Measurements from ENCODE around the gene MEGF11.

Gene MEGF11

DNA sequence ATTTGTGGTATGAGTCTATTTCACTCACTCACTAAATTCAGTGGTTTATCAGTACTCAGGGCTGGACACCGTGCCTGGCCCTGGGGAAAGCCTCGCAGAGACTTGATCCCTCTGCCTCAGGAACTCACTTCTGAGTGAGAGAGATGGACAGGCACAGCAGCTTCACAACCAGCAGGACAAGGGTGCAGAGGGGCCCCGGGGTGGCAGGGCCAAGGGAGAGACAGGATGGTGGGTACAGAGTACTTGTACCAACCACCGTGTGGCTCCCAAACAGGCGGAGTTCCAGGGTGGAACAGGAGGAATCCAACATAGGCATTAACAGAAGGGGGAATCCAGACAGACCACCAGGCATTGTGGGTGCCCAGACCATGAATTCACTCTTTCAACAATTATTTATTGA is 143.7 kb downstream of the MEGF11 start:
- TF ChIP-seq, protein P1, sequence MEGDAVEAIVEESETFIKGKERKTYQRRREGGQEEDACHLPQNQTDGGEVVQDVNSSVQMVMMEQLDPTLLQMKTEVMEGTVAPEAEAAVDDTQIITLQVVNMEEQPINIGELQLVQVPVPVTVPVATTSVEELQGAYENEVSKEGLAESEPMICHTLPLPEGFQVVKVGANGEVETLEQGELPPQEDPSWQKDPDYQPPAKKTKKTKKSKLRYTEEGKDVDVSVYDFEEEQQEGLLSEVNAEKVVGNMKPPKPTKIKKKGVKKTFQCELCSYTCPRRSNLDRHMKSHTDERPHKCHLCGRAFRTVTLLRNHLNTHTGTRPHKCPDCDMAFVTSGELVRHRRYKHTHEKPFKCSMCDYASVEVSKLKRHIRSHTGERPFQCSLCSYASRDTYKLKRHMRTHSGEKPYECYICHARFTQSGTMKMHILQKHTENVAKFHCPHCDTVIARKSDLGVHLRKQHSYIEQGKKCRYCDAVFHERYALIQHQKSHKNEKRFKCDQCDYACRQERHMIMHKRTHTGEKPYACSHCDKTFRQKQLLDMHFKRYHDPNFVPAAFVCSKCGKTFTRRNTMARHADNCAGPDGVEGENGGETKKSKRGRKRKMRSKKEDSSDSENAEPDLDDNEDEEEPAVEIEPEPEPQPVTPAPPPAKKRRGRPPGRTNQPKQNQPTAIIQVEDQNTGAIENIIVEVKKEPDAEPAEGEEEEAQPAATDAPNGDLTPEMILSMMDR (conservative IDR thresholded peaks at IDR 0.05; ENCODE audit: control insufficient read depth, insufficient read depth, low read depth, low read length), result no peak
- DNase-seq (ENCODE audit: low read depth), result no peak
- no peak overlapping the region for H3K4me3 ChIP-seq (ENCODE audit: control insufficient read depth, low read depth, low read length)

DNA sequence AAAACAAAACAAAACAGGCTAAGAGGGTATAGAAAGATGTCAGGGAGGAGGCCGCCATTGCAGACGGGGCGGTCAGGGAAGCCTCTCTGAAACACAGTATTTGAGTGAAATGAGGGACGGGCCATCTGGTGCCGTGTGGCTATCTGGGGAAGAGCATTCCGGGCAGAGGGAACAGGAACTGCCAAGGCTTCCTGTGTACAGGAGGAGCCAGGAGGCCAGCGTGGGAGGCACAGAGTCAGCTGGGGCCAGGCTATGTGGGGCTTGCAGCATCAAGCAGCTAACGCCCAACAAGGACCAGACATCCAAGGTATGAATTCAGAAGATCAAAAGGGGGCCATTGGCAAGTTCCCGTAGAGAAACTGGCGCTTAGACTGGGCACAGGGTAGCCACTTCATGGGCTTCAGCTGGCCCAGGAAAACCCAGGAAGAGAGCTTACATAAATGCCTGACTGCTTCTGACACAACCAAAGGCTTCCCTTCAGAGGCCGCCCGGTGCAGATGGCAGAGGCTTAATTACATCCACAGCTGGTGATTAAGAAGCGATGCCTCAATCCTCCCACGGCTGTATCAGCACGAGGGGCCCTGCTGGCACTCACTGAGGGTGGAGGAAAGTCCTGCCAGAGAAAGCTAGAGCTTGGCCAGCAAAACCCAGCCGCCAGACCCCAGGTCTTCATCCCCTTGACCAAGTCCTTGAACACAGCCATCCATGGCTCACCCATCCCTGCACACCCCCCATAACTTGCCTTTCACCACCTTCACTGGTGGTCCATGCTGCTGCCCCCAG is 144.9 kb downstream of the MEGF11 start:
- H3K4me3 ChIP-seq (ENCODE audit: control insufficient read depth, low read depth, low read length), result no peak overlapping the region
- TF ChIP-seq, protein P1 (conservative IDR thresholded peaks at IDR 0.05; ENCODE audit: control insufficient read depth, insufficient read depth, low read depth, low read length), result no peak

DNA sequence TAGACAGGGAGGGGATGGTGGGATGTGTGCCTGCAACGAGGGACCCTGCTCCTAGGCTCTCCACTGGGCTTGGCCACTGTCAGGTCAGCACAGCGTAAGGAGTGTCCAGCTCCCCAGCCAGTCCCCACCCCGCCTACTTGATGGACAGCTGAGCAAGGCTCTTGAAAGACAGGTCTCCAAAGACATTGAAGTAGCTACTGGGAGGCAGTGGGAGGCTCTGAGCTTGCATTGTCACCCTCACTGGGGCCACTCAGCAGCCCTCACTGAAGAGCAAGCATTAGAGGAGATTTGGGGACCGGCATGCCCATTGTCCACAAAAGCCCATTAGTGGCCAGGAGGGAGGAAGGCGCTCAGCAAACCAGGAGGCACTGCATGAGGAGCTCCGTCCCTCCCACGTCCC is 146.5 kb downstream of the MEGF11 start:
- TF ChIP-seq, protein P1 (conservative IDR thresholded peaks at IDR 0.05; ENCODE audit: control insufficient read depth, insufficient read depth, low read depth, low read length), result no peak
- no peak for DNase-seq (ENCODE audit: low read depth)
- no peak overlapping the region for H3K4me3 ChIP-seq (ENCODE audit: control insufficient read depth, low read depth, low read length)

More for the DNA sequence above, 144.9 kb downstream of the MEGF11 start:
- DNase-seq (ENCODE audit: low read depth), result no peak

DNA sequence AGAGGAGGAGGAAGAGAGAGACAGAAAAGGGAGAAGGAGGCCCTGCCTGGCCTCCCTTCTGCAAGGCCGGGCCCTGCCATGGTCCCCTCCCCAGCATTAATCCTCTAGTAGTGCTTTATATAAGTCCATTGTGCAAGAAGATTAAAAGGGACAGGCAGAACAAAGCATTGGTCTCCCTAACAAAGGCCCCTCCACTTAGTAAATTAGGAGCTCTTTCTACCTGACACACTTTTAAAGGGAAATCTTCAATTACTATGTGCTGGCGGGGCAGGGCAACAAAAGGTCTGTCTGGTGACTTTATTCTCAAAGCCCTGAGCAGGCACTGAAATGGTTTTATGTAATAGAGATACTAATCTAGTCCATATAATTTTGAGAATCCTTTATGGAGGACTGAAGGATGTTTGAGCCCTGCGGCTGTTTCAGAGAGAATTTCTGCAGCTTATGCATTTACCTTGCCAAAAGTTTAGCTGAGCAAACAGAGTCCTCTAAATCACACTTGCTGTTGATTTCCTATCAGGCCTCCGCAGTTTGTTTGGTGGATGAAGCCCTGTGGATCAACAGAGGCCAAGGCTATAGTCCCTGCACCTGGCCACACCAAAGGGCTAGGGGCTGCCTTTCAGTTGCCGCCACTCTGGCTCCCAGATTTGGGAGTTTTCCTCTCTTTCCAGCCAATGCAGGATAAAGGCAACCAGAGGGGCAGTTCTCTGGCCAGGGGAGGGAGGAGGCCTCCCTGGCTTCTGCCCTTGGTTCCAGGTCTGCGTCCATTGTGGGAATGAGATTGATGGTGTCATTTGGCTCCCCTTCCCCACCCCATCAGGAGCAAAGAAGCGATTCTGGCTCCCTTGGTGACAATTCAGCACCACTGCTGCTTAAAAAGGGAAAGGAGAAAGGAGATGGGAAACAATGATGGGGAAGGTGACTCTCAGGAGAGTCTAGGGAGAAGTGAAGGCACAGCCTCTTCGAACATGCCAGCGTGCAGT is 148.0 kb downstream of the MEGF11 start:
- TF ChIP-seq, protein P1 (conservative IDR thresholded peaks at IDR 0.05; ENCODE audit: control insufficient read depth, insufficient read depth, low read depth, low read length), result no peak
- H3K4me3 ChIP-seq (ENCODE audit: control insufficient read depth, low read depth, low read length), result no peak overlapping the region
- no peak for DNase-seq (ENCODE audit: low read depth)

DNA sequence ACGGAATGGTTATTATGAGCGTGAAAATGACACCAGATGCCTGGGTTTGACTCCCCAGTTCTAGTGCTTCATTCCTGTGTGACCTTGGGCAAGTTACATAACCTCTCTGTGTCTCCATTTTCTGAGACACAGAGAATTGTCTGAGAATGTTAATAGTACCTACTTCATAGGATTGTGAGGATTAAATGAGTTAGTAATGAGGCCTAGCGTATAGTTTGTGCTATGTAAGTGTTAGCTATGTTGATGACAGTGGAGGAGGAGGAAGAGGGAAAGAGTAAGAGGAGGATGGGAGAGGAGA is 150.3 kb downstream of the MEGF11 start:
- TF ChIP-seq, protein P1 (conservative IDR thresholded peaks at IDR 0.05; ENCODE audit: control insufficient read depth, insufficient read depth, low read depth, low read length), result no peak
- no peak for DNase-seq (ENCODE audit: low read depth)
- no peak overlapping the region for H3K4me3 ChIP-seq (ENCODE audit: control insufficient read depth, low read depth, low read length)

DNA sequence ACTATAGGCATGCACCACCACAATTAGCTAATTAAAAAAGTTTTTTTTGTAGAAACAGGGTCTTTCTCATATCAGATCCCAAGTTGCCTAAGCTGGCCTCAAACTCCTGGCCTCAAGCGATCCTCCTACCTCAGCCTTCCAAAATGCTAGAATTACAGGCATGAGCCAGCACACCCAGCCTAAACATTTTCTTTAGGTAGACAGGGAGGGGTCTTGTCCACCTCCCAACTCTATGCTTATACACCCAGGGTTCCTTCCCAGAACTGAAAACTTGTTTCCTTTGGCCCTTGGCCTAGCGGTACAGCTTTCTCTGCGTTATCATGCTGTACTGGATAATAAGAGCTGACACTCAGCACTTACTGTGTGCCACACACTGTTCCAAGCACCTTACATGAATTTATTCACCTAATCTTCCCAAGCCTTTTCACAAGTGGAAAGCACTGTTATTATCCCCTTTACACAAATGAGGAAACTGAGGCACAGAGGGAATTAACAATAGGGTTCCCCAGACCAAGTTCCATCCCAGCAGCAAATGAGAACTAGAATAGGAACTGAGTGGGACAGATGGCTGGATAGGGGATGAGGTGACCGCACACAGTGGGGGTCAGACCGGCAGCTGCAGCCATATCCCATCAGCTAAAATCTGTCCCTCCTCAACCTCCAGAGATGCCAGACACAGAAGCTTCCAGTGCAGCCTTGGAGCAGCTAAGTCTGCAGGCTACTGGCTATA is 150.8 kb downstream of the MEGF11 start:
- H3K4me3 ChIP-seq (ENCODE audit: control insufficient read depth, low read depth, low read length), result no peak overlapping the region
- TF ChIP-seq, protein P1 (conservative IDR thresholded peaks at IDR 0.05; ENCODE audit: control insufficient read depth, insufficient read depth, low read depth, low read length), result no peak
- no peak for DNase-seq (ENCODE audit: low read depth)

Data from fibroblast of mammary gland (primary cell).